ENCODE measurements around the gene NKX6-2.

Gene NKX6-2

GRCh38 chr10:132813560-132814468, 27.9 kb upstream of the NKX6-2 start:
- FAIRE-seq (no peak), DNase-seq (ENCODE audit: extremely low spot score, insufficient read length, low read depth) (no peak)

- DNase-seq (ENCODE audit: extremely low spot score, insufficient read length, low read depth) (no peak), FAIRE-seq (no peak)
Observed at GRCh38 chr10:132813001-132813401, 27.1 kb upstream of the NKX6-2 start.

- FAIRE-seq (no peak), DNase-seq (ENCODE audit: extremely low spot score, insufficient read length, low read depth) (no peak)
Observed at GRCh38 chr10:132812520-132812919, 26.6 kb upstream of the NKX6-2 start.

- DNase-seq (ENCODE audit: extremely low spot score, insufficient read length, low read depth) (no peak), FAIRE-seq (no peak)
Observed at GRCh38 chr10:132811891-132812481, 26.0 kb upstream of the NKX6-2 start.

- FAIRE-seq = no peak
- no peak for DNase-seq (ENCODE audit: extremely low spot score, insufficient read length, low read depth)
Observed at GRCh38 chr10:132810807-132811700, 25.1 kb upstream of the NKX6-2 start.

GRCh38 chr10:132810141-132810806, 24.3 kb upstream of the NKX6-2 start:
- FAIRE-seq (no peak), DNase-seq (ENCODE audit: extremely low spot score, insufficient read length, low read depth) (no peak)

GRCh38 chr10:132809232-132810140, 23.5 kb upstream of the NKX6-2 start:
- FAIRE-seq (no peak), DNase-seq (ENCODE audit: extremely low spot score, insufficient read length, low read depth) (no peak)

GRCh38 chr10:132808383-132809231, 22.7 kb upstream of the NKX6-2 start:
- no peak for FAIRE-seq
- DNase-seq (ENCODE audit: extremely low spot score, insufficient read length, low read depth) = no peak

- FAIRE-seq = no peak
- no peak for DNase-seq (ENCODE audit: extremely low spot score, insufficient read length, low read depth)
Observed at GRCh38 chr10:132807621-132808049, 21.7 kb upstream of the NKX6-2 start.

- no peak for FAIRE-seq
Observed at GRCh38 chr10:132806561-132807003, 20.6 kb upstream of the NKX6-2 start.

GRCh38 chr10:132806110-132806509, 20.2 kb upstream of the NKX6-2 start:
- FAIRE-seq = no peak
- no peak for DNase-seq (ENCODE audit: extremely low spot score, insufficient read length, low read depth)

More at GRCh38 chr10:132806561-132807003, 20.6 kb upstream of the NKX6-2 start:
- DNase-seq (ENCODE audit: extremely low spot score, insufficient read length, low read depth) = no peak

GRCh38 chr10:132805599-132805998, 19.7 kb upstream of the NKX6-2 start:
- no peak for FAIRE-seq
- DNase-seq (ENCODE audit: extremely low spot score, insufficient read length, low read depth) = no peak

- DNase-seq (ENCODE audit: extremely low spot score, insufficient read length, low read depth) (no peak), FAIRE-seq (no peak)
Observed at GRCh38 chr10:132804785-132805426, 19.0 kb upstream of the NKX6-2 start.

- DNase-seq (ENCODE audit: extremely low spot score, insufficient read length, low read depth) = no peak
- no peak for FAIRE-seq
Observed at GRCh38 chr10:132804287-132804686, 18.3 kb upstream of the NKX6-2 start.

- DNase-seq (ENCODE audit: extremely low spot score, insufficient read length, low read depth) (no peak), FAIRE-seq (no peak)
Observed at GRCh38 chr10:132803416-132804210, 17.7 kb upstream of the NKX6-2 start.

- FAIRE-seq (no peak), DNase-seq (ENCODE audit: extremely low spot score, insufficient read length, low read depth) (no peak)
Observed at GRCh38 chr10:132802694-132803320, 16.9 kb upstream of the NKX6-2 start.

All from GM18507 (cell line).